GM19043 (cell line): ENCODE results near the gene GXYLT1.
"Not testable (repeated sequence)": the region's sequence is repeated elsewhere in the genome, so short reads cannot be mapped to it uniquely, and the experiment has no call there.

Experiments
- ATAC-seq: cut with Tn5 transposase; IDR thresholded peaks from one replicate; pipeline ENCODE4 v1.9.1; 2021; ENCODE audit warnings: low read depth; ENCODE audit not compliant: unreplicated experiment

The GXYLT1 gene, protein sequence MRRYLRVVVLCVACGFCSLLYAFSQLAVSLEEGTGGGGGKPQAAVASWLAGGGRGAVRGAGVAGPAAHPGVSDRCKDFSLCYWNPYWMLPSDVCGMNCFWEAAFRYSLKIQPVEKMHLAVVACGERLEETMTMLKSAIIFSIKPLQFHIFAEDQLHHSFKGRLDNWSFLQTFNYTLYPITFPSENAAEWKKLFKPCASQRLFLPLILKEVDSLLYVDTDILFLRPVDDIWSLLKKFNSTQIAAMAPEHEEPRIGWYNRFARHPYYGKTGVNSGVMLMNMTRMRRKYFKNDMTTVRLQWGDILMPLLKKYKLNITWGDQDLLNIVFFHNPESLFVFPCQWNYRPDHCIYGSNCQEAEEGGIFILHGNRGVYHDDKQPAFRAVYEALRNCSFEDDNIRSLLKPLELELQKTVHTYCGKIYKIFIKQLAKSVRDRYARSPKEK

DNA sequence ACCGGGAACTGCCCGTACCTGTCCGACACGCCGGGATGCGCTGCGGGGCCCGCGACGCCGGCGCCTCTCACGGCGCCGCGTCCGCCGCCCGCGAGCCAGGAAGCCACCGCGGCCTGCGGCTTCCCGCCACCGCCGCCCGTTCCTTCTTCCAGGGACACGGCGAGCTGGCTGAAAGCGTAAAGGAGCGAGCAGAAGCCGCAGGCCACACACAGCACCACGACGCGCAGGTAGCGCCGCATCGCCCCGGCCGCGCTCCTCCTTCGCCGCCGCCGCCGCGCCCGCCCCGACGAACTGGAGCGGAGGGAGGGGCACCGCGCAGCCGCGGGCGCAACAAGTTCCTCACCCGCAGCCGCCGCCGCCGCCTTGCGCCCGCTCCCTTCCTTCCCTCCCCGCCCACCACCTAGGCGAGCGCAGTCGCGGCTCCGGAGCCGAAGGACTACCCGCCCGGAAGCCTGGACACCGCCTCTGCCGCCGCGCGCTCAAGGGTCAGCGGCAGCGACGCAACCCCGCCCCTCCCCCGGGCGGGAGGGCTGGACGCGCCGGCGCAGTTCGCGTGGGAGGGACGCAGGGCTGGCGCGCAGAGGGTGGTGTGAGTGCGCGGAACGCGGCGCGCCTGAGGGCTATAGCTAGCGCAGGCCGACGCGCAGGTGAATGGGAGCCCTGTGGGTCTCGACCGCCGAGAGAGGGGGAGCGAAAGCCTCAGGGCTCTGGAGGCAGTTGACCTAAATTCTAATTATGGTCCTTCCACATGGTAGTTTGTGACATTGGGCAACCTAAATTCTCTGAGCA is at the start of gene GXYLT1:
TSS of gene GXYLT1 (minus strand) at position 467 of the 789 bp plus-strand sequence. CDS start at position 239, 228 bp downstream.
- peak; percentile 86 for ATAC-seq

DNA sequence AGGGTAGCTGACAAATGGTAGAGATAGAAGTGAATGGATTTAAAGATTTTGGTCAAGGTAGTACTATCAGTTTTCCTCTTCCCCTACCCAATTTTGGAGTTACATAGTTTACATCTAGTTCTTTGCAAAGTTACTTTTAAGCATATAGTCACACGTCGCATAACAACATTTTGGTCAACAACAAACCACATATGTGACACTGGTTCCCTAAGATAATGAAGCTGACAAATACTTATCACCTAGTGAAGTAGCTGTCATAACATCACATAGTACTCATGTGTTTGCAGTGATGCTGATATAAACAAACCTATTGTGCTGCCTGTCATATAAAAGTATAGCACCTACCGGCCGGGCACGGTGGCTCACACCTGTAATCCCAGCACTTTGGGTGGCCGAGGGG is 48.0 kb upstream of the GXYLT1 start:
- ATAC-seq, result no peak

GRCh38 chr12:42192258-42192657 is 47.6 kb upstream of the GXYLT1 start:
- ATAC-seq, result no peak

- ATAC-seq, result no peak
Observed at GRCh38 chr12:42190376-42190775, 45.7 kb upstream of the GXYLT1 start.

GRCh38 chr12:42188275-42188674 is 43.6 kb upstream of the GXYLT1 start:
- not testable (repeated sequence) for ATAC-seq

- no peak for ATAC-seq
Observed at GRCh38 chr12:42187799-42188198, 43.1 kb upstream of the GXYLT1 start.

- ATAC-seq, result no peak
Observed at GRCh38 chr12:42186793-42187192, 42.1 kb upstream of the GXYLT1 start.

- ATAC-seq, result no peak
Observed at GRCh38 chr12:42182394-42182793, 37.7 kb upstream of the GXYLT1 start.

DNA sequence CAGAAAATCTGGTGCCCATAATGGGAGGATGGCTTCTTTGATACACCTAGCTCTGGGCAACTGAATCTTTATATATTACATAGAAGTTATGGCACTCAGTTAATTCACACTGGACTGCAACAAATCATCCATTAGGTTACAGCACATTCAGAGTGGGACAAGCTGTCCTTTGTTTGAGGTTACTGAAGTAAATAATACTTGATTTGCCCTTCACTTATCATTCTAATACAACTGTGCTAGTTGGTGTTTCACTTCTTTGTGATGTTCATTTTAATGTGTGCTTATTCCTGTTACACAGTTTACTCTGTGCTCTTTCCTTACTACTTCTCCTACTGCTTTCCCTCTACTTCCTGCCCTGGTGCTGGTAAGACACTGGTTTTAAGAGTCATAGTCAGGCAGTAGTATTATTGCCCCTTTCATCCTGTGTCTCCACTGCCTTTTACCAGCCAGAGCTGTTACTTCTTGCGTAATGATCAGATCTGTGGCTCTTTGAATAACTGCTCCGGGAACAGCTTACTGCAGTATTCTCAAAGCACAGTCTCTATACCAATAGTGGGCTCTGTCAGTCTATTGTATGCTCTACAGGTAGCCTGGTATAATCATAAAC is 36.4 kb upstream of the GXYLT1 start:
- no peak for ATAC-seq

DNA sequence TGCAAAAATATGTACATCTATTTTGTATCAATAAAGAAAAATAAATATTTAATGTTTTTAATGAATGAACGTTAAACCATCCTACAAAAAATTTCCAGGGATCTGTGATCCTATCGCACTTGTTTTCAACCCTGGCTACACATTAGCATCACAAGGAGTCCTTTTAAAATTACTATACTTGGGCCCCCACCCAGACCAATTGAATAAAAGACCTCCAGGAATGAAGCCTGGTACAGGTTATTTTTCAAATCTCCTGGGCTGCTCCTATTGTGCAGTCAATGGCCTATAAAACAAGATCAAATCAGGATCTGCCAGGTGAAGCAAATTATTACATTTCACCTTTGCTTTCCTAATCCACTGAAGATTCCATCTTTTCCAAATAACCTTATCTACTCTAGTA is 33.4 kb upstream of the GXYLT1 start:
- ATAC-seq, result no peak

- no peak for ATAC-seq
Observed at GRCh38 chr12:42174978-42175377, 30.3 kb upstream of the GXYLT1 start.

GRCh38 chr12:42173961-42174521 is 29.4 kb upstream of the GXYLT1 start:
- no peak for ATAC-seq

- ATAC-seq, result no peak
Observed at GRCh38 chr12:42172441-42173210, 28.0 kb upstream of the GXYLT1 start.

DNA sequence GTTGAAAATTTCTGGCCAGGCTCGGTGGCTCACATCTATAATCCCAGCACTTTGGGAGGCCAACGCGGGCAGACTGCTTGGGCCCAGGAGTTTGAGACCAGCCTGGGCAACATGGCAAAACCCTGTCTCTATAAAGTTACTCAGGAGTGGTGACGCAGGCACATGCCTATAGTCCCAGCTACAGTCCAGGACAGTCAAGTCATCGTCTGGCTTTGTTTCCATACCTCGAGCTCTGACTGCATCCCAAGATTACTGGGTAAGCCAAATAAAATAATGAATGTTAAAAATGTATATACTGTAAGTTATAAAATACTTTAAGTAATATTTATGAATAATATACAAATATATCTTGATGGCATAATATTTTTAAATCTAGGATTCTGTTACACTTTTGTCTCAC is 23.0 kb upstream of the GXYLT1 start:
- ATAC-seq, result no peak

- no peak for ATAC-seq
Observed at GRCh38 chr12:42166501-42166900, 21.8 kb upstream of the GXYLT1 start.

DNA sequence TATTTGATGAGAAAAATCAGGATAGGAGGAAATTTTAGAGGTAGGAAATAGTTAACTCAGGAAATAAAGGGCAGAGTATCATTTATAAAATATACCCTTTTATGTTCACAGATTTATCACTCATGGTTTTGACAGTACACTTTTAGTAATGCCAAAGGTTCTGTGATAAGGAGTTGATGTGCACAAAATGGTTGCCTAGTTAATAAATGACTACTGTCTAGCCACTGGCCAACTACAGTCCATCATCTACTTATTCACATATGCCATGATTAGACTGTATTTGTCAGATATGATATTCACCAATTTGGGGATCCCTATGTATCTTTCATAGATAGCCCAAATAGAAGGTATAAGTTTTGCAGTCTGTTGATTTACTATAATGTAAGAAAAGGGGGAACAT is 19.2 kb upstream of the GXYLT1 start:
- ATAC-seq, result no peak

DNA sequence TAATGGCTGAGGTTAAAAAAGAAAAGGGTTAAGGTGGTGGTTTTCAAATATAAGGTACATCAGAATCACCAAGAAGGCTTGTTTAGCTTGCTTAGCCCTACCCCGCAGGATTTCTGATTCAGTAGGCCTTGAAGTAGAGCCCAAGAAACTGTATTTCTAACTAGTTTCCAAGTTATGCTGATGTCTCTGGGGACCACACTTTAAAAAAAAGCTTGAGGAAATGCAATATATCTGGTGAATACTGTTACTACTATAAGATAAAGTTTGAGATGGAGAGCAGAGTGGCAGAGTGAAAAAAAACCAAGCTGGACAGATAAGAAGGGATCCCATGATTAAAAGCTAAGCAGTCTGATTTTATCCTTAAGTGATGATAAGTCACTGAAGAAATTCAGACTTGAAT is 18.3 kb upstream of the GXYLT1 start:
- ATAC-seq, result no peak

DNA sequence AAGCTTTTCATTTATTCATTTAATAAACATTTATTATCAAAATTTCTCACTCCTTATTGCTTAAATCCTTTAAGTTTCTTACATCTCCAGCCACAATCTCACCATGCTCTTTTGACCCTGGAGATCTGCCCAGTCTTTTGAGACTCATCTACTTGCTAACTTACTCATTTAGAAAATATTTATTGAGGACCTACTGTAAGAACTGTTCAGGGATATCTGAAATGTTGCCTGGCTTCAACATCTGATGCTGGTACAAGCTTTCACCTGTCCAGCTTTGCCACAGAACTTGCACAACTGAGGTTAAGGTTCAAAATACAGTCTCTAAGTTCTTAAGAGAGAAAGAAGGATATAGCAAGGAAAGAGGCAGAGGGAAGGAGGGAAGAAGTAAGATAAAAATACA is 17.5 kb upstream of the GXYLT1 start:
- no peak for ATAC-seq

DNA sequence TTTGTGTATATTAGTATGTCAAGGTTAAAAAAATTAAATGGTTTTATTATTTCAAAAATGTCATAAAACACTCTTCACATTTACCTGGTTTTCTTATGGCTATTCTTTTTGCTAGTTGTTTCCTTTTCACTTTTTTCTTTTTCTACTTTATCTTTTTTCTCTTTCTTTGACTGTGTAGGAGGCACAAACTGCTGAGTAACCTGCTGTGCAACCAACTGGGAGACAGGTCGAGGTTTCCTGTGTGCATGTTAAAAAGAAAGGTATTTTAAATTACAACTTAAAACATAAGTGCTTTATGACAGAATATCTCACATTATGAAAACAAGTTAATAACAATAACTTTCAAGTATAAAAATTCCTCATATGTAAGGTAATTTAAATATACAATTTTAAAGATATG is 16.9 kb upstream of the GXYLT1 start:
- no peak for ATAC-seq

- no peak for ATAC-seq
Observed at GRCh38 chr12:42156232-42156631, 11.6 kb upstream of the GXYLT1 start.
